Stimulated activated naive CD4-positive, alpha-beta T cell treated with Interleukin-2 at 50 U/mL for 16 hours (primary cell): ENCODE data around the gene RABAC1.
"Not testable (repeated sequence)": the region's sequence is repeated elsewhere in the genome, so short reads cannot be mapped to it uniquely, and the experiment has no call there.

ENCODE experiments used
- DNase-seq: peaks from one replicate; lab custom pipeline; 2025; lab: John Stamatoyannopoulos, UW

The RABAC1 gene

GRCh38 chr19:41915776-41916414 is 43.2 kb downstream of the RABAC1 start:
- no peak for DNase-seq

- no peak for DNase-seq
Measured at GRCh38 chr19:41915021-41915775, 43.9 kb downstream of the RABAC1 start.

DNA sequence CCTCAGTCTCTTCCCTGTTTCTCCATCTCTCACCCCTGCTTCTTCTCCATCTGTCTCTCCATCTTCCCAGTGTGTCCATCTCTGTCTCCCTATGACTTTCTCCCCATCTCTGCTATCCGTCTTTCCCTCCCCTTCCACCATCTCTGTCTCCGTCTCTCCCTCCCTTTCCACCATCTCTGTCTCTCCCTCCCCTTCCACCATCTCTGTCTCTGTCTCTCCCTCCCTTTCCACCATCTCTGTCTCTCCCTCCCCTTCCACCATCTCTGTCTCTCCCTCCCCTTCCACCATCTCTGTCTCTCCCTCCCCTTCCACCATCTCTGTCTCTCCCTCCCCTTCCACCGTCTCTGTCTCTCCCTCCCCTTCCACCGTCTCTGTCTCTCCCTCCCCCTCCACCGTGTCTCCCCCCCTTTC is 44.7 kb downstream of the RABAC1 start:
- not testable (repeated sequence) for DNase-seq

DNA sequence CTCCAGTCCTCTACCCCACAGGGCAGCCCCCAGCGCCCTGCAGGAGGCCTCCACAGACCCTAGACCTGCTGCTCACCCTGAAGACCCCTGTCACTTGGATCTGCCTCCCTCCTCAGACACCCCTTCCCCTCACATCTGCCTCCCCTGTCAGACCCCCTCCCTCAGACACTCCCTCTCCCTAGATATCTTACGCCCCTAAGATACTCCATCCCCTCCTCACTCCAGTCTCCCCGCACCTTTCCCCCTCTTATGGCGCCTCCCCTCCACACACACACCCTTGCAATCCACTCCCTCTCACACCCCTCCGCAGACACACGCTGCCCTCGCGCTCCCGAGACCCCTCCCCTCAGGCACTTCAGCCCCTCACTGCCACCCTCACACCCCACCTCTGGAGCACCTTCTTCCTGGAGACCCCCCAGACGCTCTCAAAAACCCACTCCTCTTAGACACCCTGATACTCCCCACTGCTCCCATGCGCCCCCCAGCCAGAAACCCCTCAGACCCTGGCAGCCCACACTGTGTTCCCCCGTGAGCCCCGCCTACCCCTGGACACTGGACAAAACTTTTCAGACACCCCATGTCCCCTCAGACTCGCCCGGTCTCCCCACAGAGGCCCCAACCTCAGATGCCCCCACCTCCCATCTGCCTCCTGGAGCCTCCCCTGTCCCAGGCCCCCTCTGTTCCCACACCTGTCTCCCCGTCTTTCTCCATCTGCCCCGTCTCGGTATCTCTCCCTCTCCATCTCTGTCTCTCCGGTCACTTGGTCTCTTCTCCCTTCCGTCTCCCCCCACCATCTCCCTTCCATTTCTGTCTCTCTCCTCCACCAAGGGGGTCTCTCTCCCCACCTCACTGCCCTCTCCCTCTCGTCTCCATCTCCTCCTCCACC is 45.3 kb downstream of the RABAC1 start:
- DNase-seq = no peak

DNA sequence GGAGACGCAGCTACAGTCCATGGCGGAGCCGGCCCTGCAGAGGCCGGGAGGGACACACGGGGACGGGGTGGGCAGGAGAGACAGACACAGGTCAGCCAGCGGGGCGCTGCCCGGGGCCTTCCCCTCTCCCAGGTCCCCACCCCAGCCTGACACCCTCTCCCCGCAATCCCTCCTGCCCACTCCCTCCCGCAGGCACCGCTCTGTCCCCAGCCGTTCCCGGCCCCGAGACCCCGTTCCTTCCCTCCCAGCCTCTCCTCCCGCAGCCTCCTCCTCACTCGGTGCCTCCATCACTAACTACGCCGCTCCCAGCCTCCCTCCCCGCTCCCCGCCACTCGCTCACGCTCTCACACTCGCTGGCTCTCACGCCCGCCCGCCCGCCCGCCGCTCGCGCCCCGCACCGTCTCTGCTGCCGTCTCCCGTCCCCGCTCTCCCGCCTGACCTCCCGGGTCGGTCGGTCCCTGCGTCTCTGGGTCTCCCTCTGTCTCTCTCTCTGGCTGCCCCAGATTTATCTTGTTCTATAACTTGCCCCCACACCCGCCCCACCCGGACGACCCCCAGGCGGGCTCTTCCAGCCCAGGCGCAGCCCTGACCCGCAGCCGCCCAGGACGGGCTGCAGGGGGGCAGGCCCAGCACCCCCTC is 46.1 kb downstream of the RABAC1 start:
- DNase-seq = no peak

DNA sequence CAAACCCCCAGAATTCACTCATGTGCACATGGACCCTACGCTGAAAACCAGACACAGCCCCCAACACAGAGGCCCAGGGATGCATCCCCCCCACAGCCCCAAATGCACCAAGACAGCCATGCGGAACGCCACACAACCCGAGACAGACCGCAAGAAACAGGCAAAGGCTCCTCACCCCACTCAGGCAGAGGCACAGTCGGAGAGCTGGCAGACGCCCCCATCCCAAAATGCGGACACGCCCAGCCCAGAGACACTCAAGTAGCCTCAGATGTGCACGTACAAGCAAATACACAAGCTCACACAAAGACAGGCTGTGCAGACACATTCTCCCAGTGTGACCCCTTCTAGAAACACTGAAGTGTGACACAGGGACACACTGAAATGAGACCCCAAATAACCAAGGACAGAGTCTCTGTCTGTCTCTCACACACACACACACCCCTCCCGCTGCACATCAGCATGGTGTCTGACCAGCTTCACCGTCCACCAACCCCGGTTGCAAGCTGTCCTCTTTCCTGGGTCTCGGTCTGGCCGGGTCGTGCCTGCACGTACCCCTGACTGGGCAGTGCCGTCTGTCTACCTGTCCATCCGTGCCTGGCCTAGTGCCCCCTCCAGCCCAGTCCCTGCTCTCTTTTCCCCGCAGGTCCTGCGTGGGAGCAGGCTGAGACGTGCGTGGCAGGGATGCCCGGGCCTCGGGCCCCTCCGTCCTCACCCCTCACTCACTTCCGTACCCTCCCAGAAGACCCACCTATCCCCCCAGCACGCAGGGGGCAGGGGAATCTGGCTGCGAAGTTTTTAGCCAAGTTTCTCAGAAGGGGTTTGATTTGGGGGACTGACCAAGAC is 47.0 kb downstream of the RABAC1 start:
- DNase-seq = no peak

- DNase-seq = no peak
Measured at GRCh38 chr19:41910992-41911888, 47.9 kb downstream of the RABAC1 start.

- DNase-seq = no peak
Measured at GRCh38 chr19:41910240-41910991, 48.7 kb downstream of the RABAC1 start.

GRCh38 chr19:41909706-41910105 is 49.4 kb downstream of the RABAC1 start:
- DNase-seq = no peak

DNA sequence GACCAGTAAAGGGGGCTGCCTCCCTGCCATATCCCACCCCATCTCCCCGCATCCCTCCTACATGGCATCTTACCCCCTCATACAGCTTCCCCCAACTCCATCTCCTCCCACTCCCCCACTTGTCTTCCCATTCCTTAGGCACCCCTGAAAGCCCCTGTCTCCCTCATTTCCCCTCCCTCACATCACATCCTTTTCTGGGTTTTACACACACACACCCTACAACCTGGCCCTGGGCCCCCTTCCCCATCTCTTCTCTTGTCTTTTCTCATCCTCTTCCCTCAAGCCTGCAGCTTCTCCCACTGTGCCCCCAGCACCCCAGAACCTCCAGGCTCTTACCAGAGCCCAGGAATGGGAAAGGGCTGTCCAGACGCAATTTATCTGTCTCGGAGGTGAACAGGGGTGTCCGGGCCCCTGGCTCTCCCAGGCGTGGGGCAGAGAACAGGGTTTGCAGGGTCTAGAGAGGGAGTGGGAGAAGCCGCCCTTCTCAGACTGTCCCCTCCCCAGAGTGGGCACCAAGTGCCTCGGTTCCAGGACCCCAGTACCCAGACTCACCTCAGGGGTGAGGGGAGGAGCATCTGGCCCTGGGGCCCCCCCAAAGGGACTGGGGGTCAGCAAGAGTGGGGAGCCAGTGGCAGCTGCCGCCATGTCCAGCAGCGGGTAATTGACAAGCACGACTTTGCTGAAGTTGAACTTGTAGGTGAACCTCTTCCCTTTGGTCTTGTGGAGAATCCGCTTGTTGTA is 50.2 kb downstream of the RABAC1 start:
- no peak for DNase-seq

GRCh38 chr19:41907994-41908615 is 51.0 kb downstream of the RABAC1 start:
- no peak for DNase-seq

- no peak for DNase-seq
Measured at GRCh38 chr19:41906916-41907680, 52.0 kb downstream of the RABAC1 start.
